GM12878 (cell line): Measurements from ENCODE around the gene CEP131.

Source experiments
- BCL3 ChIP-seq: IDR thresholded peaks from 2 replicates; pipeline ENCODE4 v1.6.1; 2011; ENCODE audit warnings: borderline replicate concordance, low read depth, mild to moderate bottlenecking, moderate library complexity, low read length; ENCODE audit not compliant: insufficient read depth, poor library complexity, severe bottlenecking
- BRCA1 ChIP-seq: IDR thresholded peaks from 2 replicates; pipeline ENCODE4 v1.6.1; 2011; ENCODE audit warnings: low read depth, low read length, improper control_type of control experiment
- CREB1 ChIP-seq: IDR thresholded peaks from 2 replicates; pipeline ENCODE4 v1.6.1; 2012; ENCODE audit warnings: low read depth, mild to moderate bottlenecking, inconsistent platforms
- CTCF ChIP-seq, 3 experiments: IDR thresholded peaks in 2 of 3; conservative IDR thresholded peaks in 1 of 3; 2 replicates each; pipeline ENCODE4 v1.5.1; 2011; ENCODE audit warnings: low read depth in 3 of 3, low read length in 3 of 3, mild to moderate bottlenecking in 3 of 3, control low read depth in 2 of 3, moderate library complexity in 2 of 3, inconsistent platforms in 1 of 3, mixed read lengths in 1 of 3; ENCODE audit not compliant: control insufficient read depth in 2 of 3, insufficient read depth in 1 of 3; ENCODE audit errors: extremely low read depth in 1 of 3
- HDAC6 ChIP-seq: fragments of 200-600 bp; sonication (generic); IDR thresholded peaks from one replicate; pipeline ENCODE4 v1.8.0; 2017; ENCODE audit warnings: antibody characterized with exemption; ENCODE audit not compliant: unreplicated experiment
- JUND ChIP-seq: IDR thresholded peaks from 2 replicates; pipeline ENCODE4 v1.6.1; 2012; ENCODE audit warnings: low read depth, mild to moderate bottlenecking, low read length, improper control_type of control experiment, moderate library complexity
- KDM1A ChIP-seq: fragments of 200-600 bp; sonication (generic); IDR thresholded peaks from 2 replicates; pipeline ENCODE4 v1.6.1; 2016; ENCODE audit warnings: borderline replicate concordance
- MEF2A ChIP-seq: IDR thresholded peaks from 2 replicates; pipeline ENCODE4 v1.6.1; 2011; ENCODE audit warnings: low read depth, mild to moderate bottlenecking, low read length, moderate library complexity; ENCODE audit not compliant: insufficient read depth
- YY1 ChIP-seq: IDR thresholded peaks from 2 replicates; pipeline ENCODE4 v1.6.1; 2011; ENCODE audit warnings: low read depth, mild to moderate bottlenecking, low read length

- TF ChIP-seq CTCF (IDR thresholded peaks at IDR 0.05 in 2 of 3, conservative IDR thresholded peaks at IDR 0.05 in 1 of 3; ENCODE audit: control insufficient read depth in 2 of 3, extremely low read depth in 1 of 3, insufficient read depth in 1 of 3, low read depth in 3 of 3, low read length in 3 of 3) (no peak), KDM1A (no peak), YY1 (no peak), BCL3 (no peak), HDAC6 (no peak), JUND (no peak), BRCA1 (no peak), CREB1 (no peak), MEF2A (no peak)
These were observed 24.7 kb upstream of the CEP131 start for GRCh38 chr17:81247339-81247990.
